ENCODE results near the gene RERE.

Gene RERE

DNA sequence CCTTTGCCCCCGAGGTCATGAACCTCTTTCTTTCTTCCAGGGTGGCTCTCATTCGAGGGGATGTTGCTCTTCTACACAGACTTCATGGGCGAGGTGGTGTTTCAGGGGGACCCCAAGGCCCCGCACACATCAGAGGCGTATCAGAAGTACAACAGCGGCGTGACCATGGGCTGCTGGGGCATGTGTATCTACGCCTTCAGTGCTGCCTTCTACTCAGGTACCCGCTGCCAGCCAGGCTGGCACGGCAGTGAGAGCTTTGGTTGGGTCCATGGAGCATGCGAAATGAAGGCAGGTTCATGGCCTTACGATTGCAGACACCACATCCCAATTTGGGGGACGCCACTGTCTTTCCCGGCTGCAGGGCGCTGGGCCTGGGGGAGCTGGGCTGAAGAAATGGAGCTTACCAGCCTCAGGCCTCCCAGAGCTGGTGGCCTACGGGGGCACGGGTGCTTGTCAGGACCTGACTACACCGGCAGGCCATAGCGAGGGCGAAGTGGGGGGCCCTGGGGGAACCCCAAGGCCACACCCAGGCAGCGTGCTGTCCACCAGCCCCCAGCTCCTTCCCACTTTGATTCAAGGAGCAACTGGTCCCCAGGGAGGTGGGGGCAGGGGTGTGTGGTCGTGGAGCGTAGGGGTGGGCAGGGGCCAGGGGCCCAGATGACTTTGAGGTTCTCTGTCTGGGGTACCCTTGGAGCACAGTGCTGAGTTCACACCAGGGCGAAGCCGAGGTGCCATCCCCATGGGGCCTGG lies 479.5 kb downstream of the RERE start:
- no peak for DNase-seq

DNA sequence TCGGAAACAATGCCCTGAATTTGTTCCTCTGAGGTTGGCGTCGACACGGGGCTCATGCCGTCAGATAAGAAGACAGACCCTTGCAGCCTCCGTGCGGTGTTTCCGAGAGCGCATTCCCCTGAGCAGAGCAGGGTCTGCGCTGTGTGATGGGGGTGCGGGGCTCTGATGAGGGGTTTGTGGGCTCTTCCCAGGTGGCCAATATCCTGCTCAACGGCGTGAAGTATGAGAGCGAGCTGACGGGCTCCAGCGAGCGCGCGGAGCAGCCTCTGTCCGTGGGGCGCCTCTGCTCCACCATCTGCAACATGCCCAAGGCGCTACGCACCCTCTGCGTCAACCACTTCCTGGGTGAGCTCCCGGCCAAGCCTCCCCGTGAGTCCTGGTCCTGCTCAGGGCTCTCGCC lies 482.2 kb downstream of the RERE start:
- no peak for DNase-seq

DNA sequence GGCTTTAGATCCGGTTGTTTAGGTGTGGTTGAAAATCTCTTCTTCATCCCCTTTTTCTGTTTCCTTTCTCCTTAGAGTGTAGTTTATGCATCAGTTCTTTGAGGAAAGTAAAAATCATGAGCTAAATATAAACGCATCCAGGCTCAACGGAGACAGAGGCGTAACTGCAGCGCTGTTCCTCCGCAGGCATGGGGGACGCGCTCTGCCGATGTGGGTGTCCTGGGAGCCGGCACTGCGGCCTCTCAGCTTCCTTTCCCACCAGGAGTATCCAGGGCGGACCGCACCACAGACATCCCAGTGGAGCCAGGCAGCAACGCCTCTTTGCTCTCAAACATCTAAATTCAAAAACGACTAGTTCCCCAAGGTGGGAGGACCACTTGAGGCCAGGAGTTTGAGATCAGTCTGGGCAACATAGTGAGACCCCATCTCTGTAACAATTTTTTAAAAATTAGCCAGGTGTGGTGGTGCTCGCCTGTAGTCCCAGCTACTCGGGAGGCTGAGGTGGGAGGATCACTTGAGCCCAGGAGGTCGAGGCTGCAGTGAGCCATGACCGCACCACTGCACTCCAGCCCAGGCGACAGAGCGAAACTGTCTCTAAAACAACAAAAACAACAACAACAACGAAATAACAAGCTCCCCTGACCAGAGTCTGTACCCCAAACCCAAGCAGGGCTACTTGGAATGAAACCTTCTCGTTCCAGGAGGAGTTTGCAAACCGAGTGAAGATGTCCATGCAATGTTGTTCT lies 483.2 kb downstream of the RERE start:
- DNase-seq: no peak

DNA sequence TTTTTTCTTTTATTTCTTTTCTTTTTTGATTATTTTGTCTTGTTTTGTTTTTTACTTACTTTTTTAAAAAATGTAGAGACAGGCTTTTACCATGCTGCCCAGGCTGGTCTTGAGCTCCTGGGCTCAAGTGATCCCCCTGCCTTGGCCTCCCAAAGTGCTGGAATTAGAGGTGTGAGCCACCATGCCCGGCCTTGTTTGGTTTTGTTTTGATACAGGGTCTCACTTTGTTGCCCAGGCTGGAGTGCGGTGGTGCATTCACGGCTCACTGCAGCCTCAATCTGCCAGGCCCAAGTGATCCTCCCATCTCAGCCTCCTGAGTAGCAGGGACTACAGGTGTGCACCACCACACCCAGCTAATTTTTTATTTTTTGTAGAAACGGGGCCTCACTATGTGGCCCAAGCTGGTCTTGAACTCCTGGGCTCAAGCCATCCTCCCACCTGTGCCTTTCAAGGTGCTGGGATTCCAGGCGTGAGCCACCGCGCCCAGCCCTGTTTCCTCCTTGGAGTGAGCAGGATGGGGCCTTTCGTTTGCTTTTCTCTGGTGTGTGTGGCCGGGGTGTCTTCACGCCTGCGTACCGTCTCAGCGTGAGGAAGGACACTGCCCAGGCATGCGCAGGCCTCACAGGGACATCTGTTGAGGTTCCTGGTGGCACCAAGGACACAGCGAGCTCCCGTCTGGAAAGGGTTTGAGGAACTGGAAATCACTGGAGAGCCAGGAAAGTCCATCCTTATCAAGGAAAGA lies 484.0 kb downstream of the RERE start:
- DNase-seq: no peak

DNA sequence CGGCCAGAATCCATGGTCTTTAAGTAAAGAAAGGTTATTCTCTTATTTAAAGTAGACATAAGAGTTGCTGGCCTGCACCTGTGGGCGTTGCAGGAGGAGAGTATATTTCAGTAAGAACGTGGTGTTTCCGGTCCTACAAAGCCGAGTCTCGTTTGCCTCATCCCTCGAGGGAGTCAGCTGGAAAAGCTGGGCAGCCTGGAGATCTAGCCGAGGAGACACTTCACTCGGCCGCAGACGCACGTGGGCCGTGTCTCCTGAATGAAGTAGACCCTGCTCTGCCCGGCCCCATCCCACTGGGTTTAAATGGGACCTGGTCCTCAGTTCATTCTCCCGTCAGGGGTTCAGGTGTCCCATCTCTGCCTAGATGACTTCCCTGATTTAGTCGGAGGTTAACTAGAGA lies 484.6 kb downstream of the RERE start:
- DNase-seq: no peak

DNA sequence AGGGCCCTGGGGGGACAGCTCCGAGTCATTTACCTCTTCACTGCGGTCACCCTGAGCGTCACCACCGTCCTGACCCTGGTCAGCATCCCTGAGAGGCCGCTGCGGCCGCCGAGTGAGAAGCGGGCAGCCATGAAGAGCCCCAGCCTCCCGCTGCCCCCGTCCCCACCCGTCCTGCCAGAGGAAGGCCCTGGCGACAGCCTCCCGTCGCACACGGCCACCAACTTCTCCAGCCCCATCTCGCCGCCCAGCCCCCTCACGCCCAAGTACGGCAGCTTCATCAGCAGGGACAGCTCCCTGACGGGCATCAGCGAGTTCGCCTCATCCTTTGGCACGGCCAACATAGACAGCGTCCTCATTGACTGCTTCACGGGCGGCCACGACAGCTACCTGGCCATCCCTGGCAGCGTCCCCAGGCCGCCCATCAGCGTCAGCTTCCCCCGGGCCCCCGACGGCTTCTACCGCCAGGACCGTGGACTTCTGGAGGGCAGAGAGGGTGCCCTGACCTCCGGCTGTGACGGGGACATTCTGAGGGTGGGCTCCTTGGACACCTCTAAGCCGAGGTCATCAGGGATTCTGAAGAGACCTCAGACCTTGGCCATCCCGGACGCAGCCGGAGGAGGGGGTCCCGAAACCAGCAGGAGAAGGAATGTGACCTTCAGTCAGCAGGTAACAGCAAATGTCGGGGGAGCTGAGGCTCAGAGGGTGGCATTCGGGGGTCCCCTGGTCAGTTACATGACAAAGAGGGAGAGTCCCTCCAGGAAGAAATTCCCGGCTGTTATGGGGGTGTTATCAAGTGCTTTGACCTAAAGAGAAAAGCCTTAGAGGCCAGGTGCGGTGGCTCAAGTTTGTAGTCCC lies 486.9 kb downstream of the RERE start:
- no peak for DNase-seq

DNA sequence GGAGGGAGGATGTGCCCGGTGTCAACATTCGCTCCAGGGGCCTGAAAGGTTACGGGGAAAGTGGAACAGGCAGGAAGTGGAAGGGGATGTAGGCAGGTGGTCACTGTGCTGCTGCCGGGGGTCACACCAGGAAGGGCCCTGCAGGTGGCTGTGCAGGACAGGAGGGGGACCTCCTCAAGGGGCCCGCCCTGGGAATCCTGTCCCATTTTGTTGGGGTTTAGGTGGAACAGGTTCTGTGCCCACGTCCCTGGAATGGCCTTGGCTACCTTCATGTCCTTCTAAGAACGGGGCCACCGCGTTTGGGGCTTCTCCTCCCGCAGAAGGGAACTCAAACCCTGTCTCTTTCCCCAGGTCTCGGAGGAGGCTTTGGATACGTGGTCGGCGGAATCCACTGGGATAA lies 487.6 kb downstream of the RERE start:
- no peak for DNase-seq

DNA sequence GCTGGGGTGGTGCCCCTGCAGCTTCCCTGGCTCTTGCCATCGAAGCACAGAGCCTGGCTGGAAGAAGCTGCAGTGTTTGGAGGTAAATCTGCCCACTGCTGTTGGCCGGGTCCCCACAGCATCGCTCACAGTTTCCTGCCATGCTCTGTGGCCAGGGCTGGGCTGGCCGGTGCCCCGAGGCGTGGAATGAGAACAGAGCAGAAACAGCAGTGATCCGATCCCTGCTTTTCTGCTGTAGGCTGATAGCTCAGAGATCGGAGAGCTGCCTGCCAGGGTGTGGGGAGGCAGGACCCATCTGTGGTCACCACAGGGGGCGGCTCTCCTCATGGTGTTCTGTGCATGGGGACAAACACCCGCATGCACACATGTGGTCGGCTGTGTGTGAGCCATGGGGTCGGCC lies 488.0 kb downstream of the RERE start:
- DNase-seq: no peak

DNA sequence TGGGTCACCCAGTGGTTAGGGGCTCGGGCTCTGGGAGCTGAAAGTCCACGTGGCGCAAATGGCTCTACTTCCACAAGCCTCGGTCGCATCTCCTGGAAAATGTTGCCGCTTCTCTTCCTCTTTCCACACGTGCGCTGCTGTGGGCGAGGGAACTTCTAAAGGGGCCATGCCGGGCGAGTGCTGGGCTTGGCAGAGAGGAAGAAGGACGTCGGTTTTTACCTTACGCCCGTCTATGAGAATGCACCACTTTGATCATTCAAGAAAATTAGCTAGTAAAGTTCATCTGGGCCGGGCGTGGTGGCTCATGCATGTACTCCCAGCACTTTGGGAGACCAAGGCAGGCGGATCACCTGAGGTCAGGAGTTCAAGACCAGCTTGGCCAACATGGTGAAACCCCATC lies 489.2 kb downstream of the RERE start:
- no peak for DNase-seq

DNA sequence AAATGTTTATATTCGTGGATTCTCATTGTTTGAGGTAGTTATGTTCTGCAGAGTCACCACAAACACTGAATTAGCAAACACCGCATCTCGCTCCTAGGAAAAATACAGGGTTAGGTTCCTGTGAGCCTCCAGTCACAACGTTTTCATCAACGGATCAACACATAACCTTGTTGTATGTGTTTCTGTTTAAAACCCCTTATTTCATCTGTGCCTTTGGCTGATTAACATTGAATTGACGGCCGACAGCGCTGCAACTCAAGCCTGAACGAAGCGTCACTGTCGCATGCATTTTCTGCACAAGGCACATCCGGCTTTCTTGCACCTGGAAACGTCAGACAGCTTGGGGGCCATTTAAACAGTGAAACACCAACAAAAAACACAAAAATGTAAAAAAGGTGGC lies 491.2 kb downstream of the RERE start:
- no peak for DNase-seq

DNA sequence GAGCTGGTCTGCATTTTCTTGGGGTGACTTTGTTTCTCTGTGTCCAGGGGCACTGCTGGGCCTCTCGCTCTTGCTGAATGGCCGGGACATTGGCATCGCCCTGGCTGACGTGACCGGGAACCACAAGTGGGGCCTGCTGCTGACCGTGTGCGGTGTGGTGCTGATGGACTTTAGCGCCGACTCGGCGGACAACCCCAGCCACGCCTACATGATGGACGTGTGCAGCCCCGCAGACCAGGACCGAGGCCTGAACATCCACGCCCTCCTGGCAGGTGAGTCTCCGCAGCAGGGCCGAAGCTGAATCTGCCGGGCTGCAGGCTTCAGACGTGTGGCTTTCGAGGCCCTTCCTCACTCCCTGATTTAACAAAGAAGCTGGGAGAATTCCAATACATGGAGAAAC lies 491.7 kb downstream of the RERE start:
- no peak for DNase-seq

DNA sequence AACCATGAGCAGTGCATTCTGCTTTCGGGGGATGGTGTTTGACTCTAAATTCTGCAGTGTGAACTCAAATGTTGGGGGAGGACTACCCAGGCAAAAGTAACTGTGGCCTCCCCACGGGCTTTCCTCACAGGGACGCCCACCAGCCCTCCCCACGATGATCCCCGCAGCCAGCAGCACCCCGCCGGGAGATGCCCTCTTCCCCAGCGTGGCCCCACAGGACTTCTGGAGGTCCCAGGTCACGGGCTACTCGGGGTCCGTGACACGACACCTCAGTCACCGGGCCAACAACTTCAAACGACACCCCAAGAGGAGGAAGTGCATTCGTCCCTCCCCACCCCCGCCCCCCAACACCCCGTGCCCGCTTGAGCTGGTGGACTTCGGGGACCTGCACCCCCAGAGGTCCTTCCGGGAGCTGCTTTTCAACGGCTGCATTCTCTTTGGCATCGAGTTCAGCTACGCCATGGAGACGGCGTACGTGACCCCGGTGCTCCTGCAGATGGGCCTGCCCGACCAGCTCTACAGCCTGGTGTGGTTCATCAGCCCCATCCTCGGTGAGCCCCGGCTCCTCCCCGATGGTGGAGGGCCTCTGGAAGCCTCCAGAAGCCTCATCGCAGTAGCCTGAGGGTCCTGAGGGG lies 493.1 kb downstream of the RERE start:
- no peak for DNase-seq

DNA sequence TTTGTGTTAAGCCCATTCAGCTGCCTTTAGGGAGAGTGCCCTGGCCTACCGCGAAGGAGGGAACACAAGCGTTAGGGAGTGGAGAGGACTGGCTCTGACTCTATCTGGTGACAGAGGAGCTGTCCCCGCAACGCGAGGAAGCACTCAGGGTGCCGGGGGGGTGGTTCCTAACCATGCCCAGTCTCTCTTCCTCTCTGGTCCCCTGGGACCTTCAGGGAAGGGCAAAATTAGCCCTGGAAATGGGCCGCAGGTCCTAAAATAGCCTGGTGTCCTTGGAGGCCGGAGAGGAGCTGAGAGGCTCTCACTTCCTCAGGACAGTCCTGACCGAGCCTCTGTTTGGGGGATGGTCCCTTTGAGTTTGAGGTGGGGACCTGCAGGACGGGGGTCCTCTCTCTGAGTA lies 493.7 kb downstream of the RERE start:
- no peak for DNase-seq

DNA sequence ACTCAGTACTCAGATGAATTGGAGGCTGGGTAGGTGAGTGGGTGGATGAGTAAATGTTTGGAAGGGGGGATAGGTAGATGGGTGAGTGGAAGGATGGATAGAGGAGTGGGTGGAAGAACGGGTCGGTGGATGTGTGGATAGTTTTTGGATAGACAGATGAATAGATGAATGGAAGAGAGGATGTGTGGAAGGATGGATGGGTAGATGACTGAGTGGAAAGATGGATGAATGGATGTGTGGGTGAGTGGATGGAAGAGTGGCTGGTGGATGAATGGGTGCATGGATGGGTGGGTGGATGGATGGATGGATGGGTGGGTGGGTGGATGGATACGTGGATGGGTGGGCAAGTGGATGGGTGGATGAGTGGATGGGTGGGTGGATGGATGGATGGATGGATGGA lies 495.8 kb downstream of the RERE start:
- DNase-seq: no peak

DNA sequence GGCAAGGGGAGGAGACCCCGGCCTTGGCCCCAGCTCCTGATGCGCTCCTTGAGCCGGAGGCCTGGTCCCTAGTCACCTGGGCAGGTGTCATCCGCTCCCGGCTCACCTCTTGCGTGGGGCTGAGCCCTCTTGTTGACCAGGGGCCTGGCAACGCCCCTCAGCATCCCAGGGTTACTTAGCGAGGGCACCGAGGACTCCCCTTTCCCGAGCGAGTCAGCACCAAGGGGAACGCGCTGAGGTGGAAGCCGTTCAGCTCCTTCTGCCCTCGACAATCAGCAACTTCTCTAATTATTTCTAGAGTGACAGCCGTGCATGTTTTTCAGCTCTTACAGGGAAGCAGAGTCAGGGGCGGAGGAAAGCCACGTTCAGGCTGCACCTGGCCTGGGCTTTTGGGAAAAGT lies 499.0 kb downstream of the RERE start:
- no peak for DNase-seq

DNA sequence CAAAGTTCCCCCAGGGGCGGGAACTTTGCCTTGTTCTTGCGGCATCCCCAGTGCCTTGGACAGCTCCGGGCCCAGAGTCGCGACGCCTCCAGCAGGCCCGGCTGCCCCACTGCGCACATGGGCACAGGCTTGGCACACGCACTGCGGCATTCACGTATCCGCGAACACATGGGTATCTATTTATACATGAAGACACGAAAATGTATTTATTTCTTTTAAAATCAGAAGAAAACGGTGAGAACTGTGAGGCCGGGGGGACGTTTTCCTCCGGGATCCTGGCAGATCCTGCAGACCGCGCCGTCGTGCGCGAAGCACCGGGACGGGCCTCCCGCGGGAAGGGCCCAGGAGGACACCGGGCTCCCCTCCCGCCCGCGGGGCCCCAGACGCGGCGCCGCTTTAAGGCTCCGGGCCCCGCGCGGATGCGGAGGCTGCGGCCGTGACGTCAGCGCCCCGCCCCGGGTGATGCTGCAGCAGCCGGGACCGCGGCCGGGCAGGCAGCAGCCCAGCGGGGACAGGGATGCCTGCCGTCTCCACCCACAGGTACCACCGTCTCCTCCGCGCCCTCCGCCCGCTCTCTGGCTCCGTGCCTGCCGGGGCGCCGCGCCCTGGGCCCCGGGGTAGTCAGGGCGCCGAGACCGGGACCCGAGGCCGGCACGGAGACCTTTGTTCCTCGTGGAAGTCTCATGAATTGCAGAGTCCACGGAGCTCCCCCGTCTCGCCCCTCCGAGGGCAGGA lies 499.6 kb downstream of the RERE start, which contains the start of gene SLC45A1:
Gene SLC45A1 (plus strand): TSS at position 468 of the 735 bp plus-strand sequence. CDS start 6,216 bp downstream, outside the sequence.
- peak; percentile 48 for DNase-seq

DNA sequence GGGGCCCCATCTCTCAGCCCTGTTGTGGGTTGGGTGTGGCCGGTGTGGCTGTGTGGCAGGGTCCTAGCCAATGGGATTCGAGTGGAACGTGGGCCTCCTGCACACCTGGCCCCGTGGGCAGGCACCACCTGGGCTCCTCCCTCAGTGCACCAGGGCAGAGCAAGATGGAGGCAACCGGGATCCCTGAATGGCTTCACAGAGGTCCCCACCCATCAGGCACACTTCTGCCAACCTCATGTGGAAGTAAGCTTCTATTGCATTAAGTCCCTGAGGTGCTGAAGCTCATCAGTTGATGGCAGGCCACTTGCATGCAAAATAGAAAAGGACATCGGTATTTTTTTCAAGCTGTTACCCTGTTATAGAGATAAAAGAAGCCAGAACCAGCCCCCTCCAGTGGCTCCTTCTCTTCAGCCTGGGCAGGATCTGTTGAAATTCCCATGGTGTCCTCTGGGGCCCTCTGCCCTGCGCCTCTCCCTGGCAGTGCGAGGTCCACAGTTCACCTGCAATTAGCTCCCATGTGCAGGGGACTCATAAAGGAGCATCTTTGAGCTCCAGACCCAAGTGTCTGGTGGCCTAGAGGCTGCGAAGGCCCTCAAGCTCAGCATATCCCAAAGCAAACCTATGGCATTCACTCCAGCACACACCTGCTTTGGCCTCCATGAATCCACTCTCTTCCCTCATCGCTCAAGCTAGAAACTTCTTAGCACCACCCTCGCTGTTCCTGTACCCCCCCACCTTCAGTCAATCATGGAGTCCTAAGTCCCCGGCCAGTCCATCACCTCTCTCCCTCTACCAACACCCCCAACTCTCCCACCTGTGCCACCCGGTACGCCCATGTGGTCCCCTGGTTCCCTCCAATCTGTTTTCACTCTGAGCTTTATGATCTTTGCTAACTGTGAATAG lies 501.6 kb downstream of the RERE start:
- DNase-seq: no peak

DNA sequence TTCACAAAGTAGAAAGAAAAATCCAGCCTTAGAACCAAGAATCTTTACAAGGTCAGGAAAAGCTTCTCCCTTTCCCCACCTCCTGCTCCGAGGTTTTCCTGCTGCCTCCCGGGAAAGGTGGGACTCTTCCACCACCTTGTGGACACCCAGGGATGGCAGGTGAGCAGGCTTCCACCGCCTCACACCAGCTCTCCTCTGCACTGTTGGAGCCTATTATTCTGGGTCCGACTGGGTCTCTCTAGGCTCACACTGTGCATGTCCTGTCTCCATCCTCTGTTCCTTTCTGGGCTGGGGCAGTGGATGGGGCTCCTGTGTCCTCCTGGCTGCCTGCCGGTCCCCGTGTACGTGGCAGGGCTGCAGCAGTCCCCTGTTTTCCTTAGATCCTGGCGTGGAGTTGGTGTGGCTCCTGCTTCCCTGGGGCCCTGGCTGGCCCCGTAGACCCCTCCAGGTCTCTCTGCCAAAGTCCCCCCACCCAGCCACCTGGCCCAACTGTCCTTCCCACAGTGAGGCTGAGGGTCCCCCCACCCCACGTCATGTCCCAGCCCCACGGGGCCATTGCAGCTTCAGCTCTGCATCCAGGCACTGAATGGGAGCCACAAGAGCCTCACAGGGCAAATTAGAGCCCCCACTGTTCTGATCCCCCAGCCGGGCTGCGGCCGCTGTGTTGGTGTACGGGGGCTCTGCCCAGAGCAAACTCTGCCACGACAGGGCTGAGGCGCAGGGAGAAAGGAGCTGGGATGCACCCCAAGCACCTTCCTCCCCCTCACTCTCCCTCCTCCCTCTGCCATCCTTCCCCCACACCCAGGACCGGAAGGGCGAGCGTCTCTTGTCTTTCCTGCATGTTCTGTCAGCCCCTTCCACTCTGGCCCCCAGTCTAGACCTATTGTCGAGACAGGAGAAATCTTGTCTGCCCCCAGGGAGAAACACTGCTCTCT lies 502.8 kb downstream of the RERE start:
- DNase-seq: no peak

DNA sequence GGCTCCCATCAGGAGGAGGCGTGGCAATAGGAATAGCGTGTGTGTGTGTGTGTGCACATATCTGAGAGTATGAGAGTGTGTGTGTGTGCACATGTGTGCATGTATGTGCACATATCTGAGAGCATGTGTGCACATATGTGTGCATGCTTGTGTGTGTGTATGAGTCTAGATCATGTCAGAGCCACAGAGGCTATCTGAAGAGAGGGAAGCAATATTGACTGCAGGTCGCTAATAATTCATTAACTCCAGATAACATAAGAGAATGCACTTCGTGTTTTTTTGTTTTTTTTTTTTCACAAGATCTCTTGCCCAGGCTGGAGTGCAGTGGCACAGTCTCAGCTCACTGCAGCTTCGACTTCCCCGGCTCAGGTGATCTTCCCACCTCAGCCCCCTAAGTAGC lies 504.2 kb downstream of the RERE start:
- DNase-seq: no peak
